SK-N-SH (cell line): ENCODE results near the gene PFDN1. TPM values are rescaled to one million over a fixed set of nuclear protein-coding genes. Genes with fewer than 3 reads are reported as not detected.

ENCODE experiments used
- CTCF ChIA-PET: fragments of 300-600, 350-600 bp; formaldehyde crosslinking; extraction: SDS; loops from one replicate; lab custom pipeline; 2021; lab: Yijun Ruan, JAX
- POLR2A ChIA-PET: fragments of 350-600 bp; sonication (Branson Sonifier 250); formaldehyde crosslinking; extraction: SDS; loops from one replicate; lab custom pipeline; 2020; ENCODE audit warnings: antibody characterized with exemption, inconsistent platforms; lab: Yijun Ruan, JAX
- DNase-seq: peaks from one replicate; pipeline ENCODE4 v3.0.0; 2012
- H2AFZ ChIP-seq: fragments of 200-600 bp; sonication (generic); 2 replicates; pipeline ENCODE4 v1.8.1; 2016; ENCODE audit warnings: antibody characterized with exemption, mild to moderate bottlenecking, low read depth
- H3F3A ChIP-seq: fragments of 200-600 bp; sonication (generic); replicated peaks from 2 replicates; pipeline ENCODE3; 2016; ENCODE audit warnings: antibody characterized with exemption, mild to moderate bottlenecking; ENCODE audit not compliant: insufficient read depth
- H3K27ac ChIP-seq, 2 experiments: fragments of 200-500 bp in 1 of 2; fragments of 200-600 bp in 1 of 2; sonication (Bioruptor generic) in 1 of 2; sonication (generic), shearing (Covaris generic) in 1 of 2; 2 replicates each; pipeline versions ENCODE4 v1.5.1 to v1.6.1; 2014 to 2016; ENCODE audit warnings: low read depth in 2 of 2, inconsistent platforms in 1 of 2, low read length in 1 of 2, mild to moderate bottlenecking in 1 of 2, mixed read lengths in 1 of 2
- H3K27me3 ChIP-seq: fragments of 200-600 bp; sonication (generic), shearing (Covaris generic); 2 replicates; pipeline ENCODE4 v1.6.1; 2016; ENCODE audit warnings: mixed run types; ENCODE audit not compliant: insufficient read depth
- H3K36me3 ChIP-seq, 2 experiments: fragments of 200-500 bp in 1 of 2; fragments of 200-600 bp in 1 of 2; sonication (Bioruptor generic) in 1 of 2; sonication (generic) in 1 of 2; replicated peaks in 1 of 2; 2 replicates each; pipeline versions ENCODE3 to v1.5.1; 2014 to 2016; ENCODE audit warnings: low read length in 1 of 2, mild to moderate bottlenecking in 1 of 2; ENCODE audit not compliant: insufficient read depth in 2 of 2, control insufficient read depth in 1 of 2
- H3K4me1 ChIP-seq, 2 experiments: fragments of 200-500 bp in 1 of 2; fragments of 200-600 bp in 1 of 2; sonication (Bioruptor generic) in 1 of 2; sonication (generic), shearing (Covaris generic) in 1 of 2; 2 replicates each; pipeline versions ENCODE4 v1.5.1 to v1.6.1; 2014 to 2016; ENCODE audit warnings: low read depth in 1 of 2, low read length in 1 of 2, mixed run types in 1 of 2; ENCODE audit not compliant: insufficient read depth in 2 of 2, control insufficient read depth in 1 of 2
- H3K4me2 ChIP-seq: fragments of 200-600 bp; sonication (generic), shearing (Covaris generic); 2 replicates; pipeline ENCODE4 v1.6.1; 2017; ENCODE audit warnings: mixed run types
- H3K4me3 ChIP-seq, 2 experiments: fragments of 200-500 bp in 1 of 2; fragments of 200-600 bp in 1 of 2; sonication (Bioruptor generic) in 1 of 2; sonication (generic), shearing (Covaris generic) in 1 of 2; 2 replicates each; pipeline versions ENCODE4 v1.5.1 to v1.8.1; 2014 to 2016; ENCODE audit warnings: low read depth in 2 of 2, inconsistent platforms in 1 of 2, low read length in 1 of 2, mild to moderate bottlenecking in 1 of 2, mixed read lengths in 1 of 2, moderate library complexity in 1 of 2
- H3K79me2 ChIP-seq: fragments of 200-600 bp; sonication (generic); 2 replicates; pipeline ENCODE4 v1.8.1; 2017; ENCODE audit warnings: mild to moderate bottlenecking; ENCODE audit not compliant: insufficient read depth
- H3K9ac ChIP-seq: fragments of 200-600 bp; sonication (generic); 2 replicates; pipeline ENCODE4 v1.6.1; 2017; ENCODE audit warnings: mixed run types
- H3K9me2 ChIP-seq: fragments of 200-600 bp; sonication (generic); 2 replicates; pipeline ENCODE4 v1.6.1; 2017; ENCODE audit warnings: mixed run types
- H3K9me3 ChIP-seq: fragments of 200-600 bp; sonication (generic); 2 replicates; pipeline ENCODE4 v1.6.1; 2017; ENCODE audit warnings: mixed run types, mild to moderate bottlenecking, moderate library complexity
- H4K20me1 ChIP-seq: fragments of 200-600 bp; sonication (generic); 2 replicates; pipeline ENCODE4 v1.6.1; 2017; ENCODE audit warnings: mild to moderate bottlenecking, mixed run types; ENCODE audit not compliant: insufficient read depth
- CHD2 ChIP-seq: fragments of 150-350 bp; IDR thresholded peaks from 2 replicates; pipeline ENCODE4 v1.6.1; 2018; ENCODE audit warnings: low read length; ENCODE audit not compliant: partially characterized antibody
- ELF1 ChIP-seq: IDR thresholded peaks from 2 replicates; pipeline ENCODE4 v1.4.0; 2012
- EP300 ChIP-seq, 2 experiments: IDR thresholded peaks; 2 replicates each; pipeline versions ENCODE4 v1.4.0 to v1.6.1; 2012; ENCODE audit warnings: borderline replicate concordance in 1 of 2, low read depth in 1 of 2, low read length in 1 of 2
- EZH2phosphoT487 ChIP-seq: fragments of 200-600 bp; sonication (generic); IDR thresholded peaks from 2 replicates; pipeline ENCODE4 v1.6.1; 2017; ENCODE audit warnings: low read depth, mixed run types, mild to moderate bottlenecking, antibody characterized with exemption, moderate library complexity, borderline replicate concordance
- FOSL2 ChIP-seq: IDR thresholded peaks from 2 replicates; pipeline ENCODE4 v1.4.0; 2012; ENCODE audit warnings: low read depth, mild to moderate bottlenecking, moderate library complexity, borderline replicate concordance
- FOXM1 ChIP-seq: IDR thresholded peaks from 2 replicates; pipeline ENCODE4 v1.4.0; 2012; ENCODE audit warnings: low read depth, mild to moderate bottlenecking
- GATA2 ChIP-seq: sonication (generic); formaldehyde crosslinking; IDR thresholded peaks from 2 replicates; pipeline ENCODE4 v1.5.0; 2020; ENCODE audit warnings: mild to moderate bottlenecking, missing genetic modification reagents
- IRF3 ChIP-seq: fragments of 150-350 bp; IDR thresholded peaks from 2 replicates; pipeline ENCODE4 v1.6.1; 2016; ENCODE audit warnings: mild to moderate bottlenecking, low read depth, low read length
- JUND ChIP-seq: IDR thresholded peaks from 2 replicates; pipeline ENCODE4 v1.4.0; 2012
- NRF1 ChIP-seq: IDR thresholded peaks from 2 replicates; pipeline ENCODE4 v1.6.1; 2012; ENCODE audit warnings: low read depth, mild to moderate bottlenecking, low read length
- PBX3 ChIP-seq: IDR thresholded peaks from 2 replicates; pipeline ENCODE4; 2012
- POLR2AphosphoS5 ChIP-seq: IDR thresholded peaks from 2 replicates; pipeline ENCODE4 v1.6.1; 2012; ENCODE audit warnings: low read depth, low read length
- RAD21 ChIP-seq: IDR thresholded peaks from 2 replicates; pipeline ENCODE4 v1.6.1; 2012; ENCODE audit warnings: mild to moderate bottlenecking, low read length
- RCOR1 ChIP-seq: fragments of 150-350 bp; IDR thresholded peaks from 2 replicates; pipeline ENCODE4 v1.6.1; 2017; ENCODE audit warnings: antibody characterized with exemption, low read length
- SIN3A ChIP-seq: IDR thresholded peaks from 2 replicates; pipeline ENCODE4 v1.6.1; 2012; ENCODE audit warnings: low read depth, mild to moderate bottlenecking, low read length, moderate library complexity, borderline replicate concordance
- SMC3 ChIP-seq: IDR thresholded peaks from 2 replicates; pipeline ENCODE4 v1.6.1; 2012; ENCODE audit warnings: low read depth, low read length, improper control_type of control experiment
- TCF12 ChIP-seq: IDR thresholded peaks from 2 replicates; pipeline ENCODE4 v1.4.0; 2012
- USF1 ChIP-seq: IDR thresholded peaks from 2 replicates; pipeline ENCODE4 v1.4.0; 2012; ENCODE audit warnings: low read depth, borderline replicate concordance
- YY1 ChIP-seq: IDR thresholded peaks from 2 replicates; pipeline ENCODE4 v1.4.0; 2012; ENCODE audit warnings: low read depth, mild to moderate bottlenecking
- ZBTB33 ChIP-seq: IDR thresholded peaks from 2 replicates; pipeline ENCODE4 v1.4.0; 2012; ENCODE audit warnings: low read depth, borderline replicate concordance
- WGBS: methylation state at CpG from one replicate; pipeline ENCODE4 v1.1.6; 2017; ENCODE audit warnings: low lambda C conversion rate; 5-methylcytosine and 5-hydroxymethylcytosine counted together
- polyA plus RNA-seq, 3 experiments: library from polyadenylated mRNA; depleted of rRNA; stranded (reverse); fragments of >200 nt; gene quantifications; 2 replicates each; pipeline ENCODE4 v1.2.3, GENCODE V29; 2012

PFDN1 gene
- polyA plus RNA-seq, 1 of the 3 experiments (the other 2 are of a cell fraction) = 55.2 TPM

- Histone ChIP-seq H3K79me2 (no peaks in the 10 kb centered on the region), H3K4me1 (peaks cover 11 to 36% of the 10 kb centered on the region in 2 experiments), H3K27me3 (no peaks in the 10 kb centered on the region), H3K4me3 (no peak overlapping the region), H2AFZ (no peak overlapping the region), H4K20me1 (no peaks in the 10 kb centered on the region), H3K9me3 (no peaks in the 10 kb centered on the region), H3K4me2 (no peak overlapping the region), H3K36me3 (no peaks in the 10 kb centered on the region), H3F3A (peaks cover 12% of the 10 kb centered on the region)
- no peak for DNase-seq
- POLR2A ChIA-PET = no interaction called here
- TF ChIP-seq FOSL2 = no peak
- TF ChIP-seq ZBTB33 = no peak
- TF ChIP-seq TCF12 = no peak
- TF ChIP-seq RCOR1 = no peak
- TF ChIP-seq CHD2 = no peak
- TF ChIP-seq JUND = no peak
- TF ChIP-seq, all 33 proteins: peak for 0
- WGBS = 100% methylated on average over 1 of the region's 1 CpG
- no peak overlapping the region for H3K27ac ChIP-seq
- H3K9ac ChIP-seq = no peak overlapping the region
- CTCF ChIA-PET = interaction anchor here (1.5 to 1.9 kb wide), 3 partner anchors 25 to 29 kb away, joined by 3 to 10 read pairs (median 4); no protein-coding TSS in a partner anchor
- H3K9me2 ChIP-seq = no peaks in the 10 kb centered on the region
These were observed 87.6 kb downstream of the PFDN1 start for GRCh38 chr5:140215276-140215675.

GRCh38 chr5:140214831-140215230 lies 88.1 kb downstream of the PFDN1 start:
- Histone ChIP-seq H3K4me1 (peaks cover 7 to 33% of the 10 kb centered on the region in 2 experiments), H3F3A (peaks cover 8% of the 10 kb centered on the region), H3K9ac (no peak overlapping the region), H3K9me2 (no peaks in the 10 kb centered on the region), H3K4me2 (no peak overlapping the region), H3K27me3 (no peaks in the 10 kb centered on the region), H3K9me3 (no peaks in the 10 kb centered on the region), H2AFZ (no peak overlapping the region), H3K79me2 (no peaks in the 10 kb centered on the region), H3K36me3 (no peaks in the 10 kb centered on the region), H3K4me3 (no peak overlapping the region), H4K20me1 (no peaks in the 10 kb centered on the region), H3K27ac (peak overlapping the region in 1 of 2 experiments; percentile 68; a peak in 2 of 4 replicates)
- WGBS = 71% methylated on average over 3 of the region's 4 CpGs
- DNase-seq = no peak
- POLR2A ChIA-PET = no interaction called here
- CTCF ChIA-PET = interaction anchor here (1.5 kb wide), 1 partner anchor 30 kb away, joined by 4 read pairs; no protein-coding TSS in a partner anchor
- TF ChIP-seq USF1 = no peak
- TF ChIP-seq ELF1 = no peak
- no peak for TF ChIP-seq YY1
- TF ChIP-seq POLR2AphosphoS5 = peak; percentile 73
- TF ChIP-seq EZH2phosphoT487 = no peak
- no peak for TF ChIP-seq NRF1
- TF ChIP-seq CHD2 = no peak
- no peak for TF ChIP-seq RAD21
- no peak for TF ChIP-seq IRF3
- 0 out of 2 replicates have a peak, but pooled peaks have one; percentile 19 for TF ChIP-seq ZBTB33
- peak; percentile 59; the same call in 1 of the 2 replicates for TF ChIP-seq SIN3A
- peak; percentile 79 for TF ChIP-seq PBX3
- TF ChIP-seq TCF12 = peak; percentile 92
- no peak for TF ChIP-seq SMC3
- TF ChIP-seq FOSL2 = peak; percentile 9; the same call in 1 of the 2 replicates
- no peak for TF ChIP-seq GATA2 (CRISPR knock-in tag)
- no peak for TF ChIP-seq FOXM1
- TF ChIP-seq EP300 (IDR thresholded peaks at IDR 0.05; ENCODE audit: borderline replicate concordance in 1 of 2, low read depth in 1 of 2, low read length in 1 of 2) = 0 out of 4 replicates have a peak, but pooled peaks of 1 of the 2 experiments have one; percentile 25
